ENCODE results near the gene NFATC1.

DNA sequence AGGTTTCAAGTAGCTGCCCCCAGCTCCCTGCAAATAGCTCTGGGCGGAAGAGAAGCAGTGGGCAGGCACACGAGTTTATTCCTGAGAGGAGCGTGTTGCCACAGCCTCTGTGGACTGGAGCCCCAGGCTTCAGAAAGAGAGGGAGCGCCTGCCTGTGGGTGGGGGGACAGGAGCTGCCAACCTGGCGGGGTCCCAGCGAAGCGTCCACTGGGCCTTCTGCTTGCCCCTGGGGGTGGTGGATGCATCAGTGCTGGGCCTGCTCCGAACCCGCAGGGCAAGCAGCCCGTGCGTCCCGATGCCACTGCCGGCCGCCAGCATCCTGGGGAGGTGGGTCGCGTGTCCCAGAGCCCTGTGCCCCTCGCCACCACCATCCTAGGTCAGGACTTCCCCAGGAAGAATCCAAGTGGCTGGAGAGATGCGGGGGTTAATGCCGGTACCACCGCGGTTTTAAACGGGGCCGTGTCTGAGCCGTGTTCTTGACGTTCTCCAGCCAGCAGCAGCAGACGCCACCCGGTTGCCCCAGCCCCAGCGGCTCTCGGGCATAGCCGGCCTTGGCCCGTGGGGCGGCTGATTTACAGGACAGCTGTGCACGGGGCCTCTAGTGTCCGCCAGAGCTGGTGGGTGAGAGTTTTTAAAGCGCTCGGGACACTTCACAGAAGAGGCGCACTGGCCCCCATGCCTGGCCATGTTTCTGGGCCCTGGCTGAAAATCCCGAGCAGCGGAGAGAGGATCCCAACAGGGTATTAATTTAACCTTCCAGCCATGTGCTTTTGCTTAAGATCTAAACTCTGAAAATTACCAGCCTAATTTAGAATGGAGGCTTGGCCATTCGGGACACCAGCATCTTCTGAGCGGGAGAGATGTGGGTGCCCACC is 84.7 kb downstream of the NFATC1 start:
- TF ChIP-seq, protein P1, sequence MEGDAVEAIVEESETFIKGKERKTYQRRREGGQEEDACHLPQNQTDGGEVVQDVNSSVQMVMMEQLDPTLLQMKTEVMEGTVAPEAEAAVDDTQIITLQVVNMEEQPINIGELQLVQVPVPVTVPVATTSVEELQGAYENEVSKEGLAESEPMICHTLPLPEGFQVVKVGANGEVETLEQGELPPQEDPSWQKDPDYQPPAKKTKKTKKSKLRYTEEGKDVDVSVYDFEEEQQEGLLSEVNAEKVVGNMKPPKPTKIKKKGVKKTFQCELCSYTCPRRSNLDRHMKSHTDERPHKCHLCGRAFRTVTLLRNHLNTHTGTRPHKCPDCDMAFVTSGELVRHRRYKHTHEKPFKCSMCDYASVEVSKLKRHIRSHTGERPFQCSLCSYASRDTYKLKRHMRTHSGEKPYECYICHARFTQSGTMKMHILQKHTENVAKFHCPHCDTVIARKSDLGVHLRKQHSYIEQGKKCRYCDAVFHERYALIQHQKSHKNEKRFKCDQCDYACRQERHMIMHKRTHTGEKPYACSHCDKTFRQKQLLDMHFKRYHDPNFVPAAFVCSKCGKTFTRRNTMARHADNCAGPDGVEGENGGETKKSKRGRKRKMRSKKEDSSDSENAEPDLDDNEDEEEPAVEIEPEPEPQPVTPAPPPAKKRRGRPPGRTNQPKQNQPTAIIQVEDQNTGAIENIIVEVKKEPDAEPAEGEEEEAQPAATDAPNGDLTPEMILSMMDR (IDR thresholded peaks at IDR 0.05), result no peak
- TF ChIP-seq POLR2A (IDR thresholded peaks at IDR 0.05), result no peak

Data from esophagus squamous epithelium (tissue), 4 donors.